ENCODE data around the gene TMEM217.

Gene TMEM217

GRCh38 chr6:37210313-37210968 is 47.5 kb downstream of the TMEM217 start (continued):
- TF ChIP-seq ZNF394 (tag by site-specific recombination; IDR thresholded peaks at IDR 0.05; ENCODE audit: borderline replicate concordance), result 0 out of 2 replicates have a peak, but pooled peaks have one; percentile 16
- TF ChIP-seq ZNF350 (tag by site-specific recombination; IDR thresholded peaks at IDR 0.05), result no peak
- peak; percentile 85; the same call in 1 of the 2 replicates for TF ChIP-seq ZSCAN30 (tag by site-specific recombination; IDR thresholded peaks at IDR 0.05)
- no peak for TF ChIP-seq ZNF843 (tag by site-specific recombination; IDR thresholded peaks at IDR 0.05)
- TF ChIP-seq ZNF132 (tag by site-specific recombination; IDR thresholded peaks at IDR 0.05; ENCODE audit: borderline replicate concordance), result no peak
- peak; percentile 59; the same call in 1 of the 2 replicates for TF ChIP-seq ZNF2 (tag by site-specific recombination; IDR thresholded peaks at IDR 0.05)
- TF ChIP-seq ZNF335 (tag by site-specific recombination; conservative IDR thresholded peaks at IDR 0.05), result peak; percentile 32; the same call in 1 of the 2 replicates
- no peak for TF ChIP-seq ZNF202 (tag by site-specific recombination; IDR thresholded peaks at IDR 0.05; ENCODE audit: borderline replicate concordance)

DNA sequence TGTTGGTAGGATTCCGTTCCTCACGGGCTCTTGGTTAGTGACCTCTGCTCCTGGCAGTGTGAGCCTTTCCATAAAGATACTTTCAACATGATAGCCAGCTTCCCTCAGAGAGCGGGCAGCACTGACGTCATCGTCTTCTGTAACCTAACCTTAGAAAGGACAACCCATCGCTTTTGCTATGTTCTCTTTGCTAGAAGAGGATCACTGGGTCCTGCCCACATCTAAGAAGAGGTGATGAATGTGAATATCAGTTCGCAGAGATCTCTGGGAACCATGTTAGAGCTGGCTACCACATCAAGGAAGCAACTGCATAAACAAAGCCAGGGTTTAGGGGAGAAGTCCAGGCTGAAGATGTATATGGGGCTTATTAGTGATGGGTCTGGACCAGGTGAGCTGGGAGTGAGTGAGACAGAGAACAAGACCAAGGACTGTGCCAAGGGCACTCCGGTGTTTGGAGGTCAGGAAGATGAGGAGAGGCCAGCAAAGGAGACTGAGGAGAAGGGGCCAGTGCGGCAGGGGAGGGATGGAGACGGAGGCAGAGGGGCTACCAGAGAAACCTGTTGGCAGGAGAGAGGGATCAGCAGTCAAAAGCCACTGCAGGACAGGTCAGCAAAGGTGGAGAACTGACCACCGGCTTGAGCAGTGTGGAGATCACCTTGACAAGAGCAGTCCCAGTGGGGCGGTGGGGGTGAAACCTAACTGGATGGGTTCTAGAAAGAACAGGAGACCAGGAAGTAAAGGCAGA is 48.3 kb downstream of the TMEM217 start:
- Histone ChIP-seq H3K9me3 (ENCODE audit: control insufficient read depth, insufficient read depth, low read depth, low read length) (no peaks in the 10 kb centered on the region), H3K36me3 (ENCODE audit: control insufficient read depth in 2 of 2, insufficient read depth in 1 of 2, low read length in 2 of 2) (no peaks in the 10 kb centered on the region), H3K4me3 (ENCODE audit: low read depth, low read length) (no peak overlapping the region), H3K27ac (ENCODE audit: extremely low read depth, low read depth, low read length) (no peak overlapping the region), H3K4me1 (ENCODE audit: control insufficient read depth, insufficient read depth, low read length) (no peaks in the 10 kb centered on the region)
- ChIA-PET CTCF (interaction anchor here (0.6 to 17.8 kb wide), 84 partner anchors 11 to 856 kb away, joined by 3 to 845 read pairs (median 4); partner anchors contain the start of genes C6orf89, PIM1, TBC1D22B and TMEM217), POLR2A (interaction anchor here (0.6 to 2.8 kb wide), 14 partner anchors 33 to 335 kb away, joined by 3 to 13 read pairs (median 4); partner anchors contain the start of genes MTCH1, PIM1, PPIL1 and TBC1D22B)
- TF ChIP-seq ZNF473 (tag by site-specific recombination; IDR thresholded peaks at IDR 0.05) (no peak), SCRT2 (tag by site-specific recombination; IDR thresholded peaks at IDR 0.05) (peak; percentile 48; the same call in 1 of the 2 replicates), ZBTB11 (tag by site-specific recombination; conservative IDR thresholded peaks at IDR 0.05; ENCODE audit: low read depth) (no peak), ZNF211 (tag by site-specific recombination; IDR thresholded peaks at IDR 0.05; ENCODE audit: low read depth) (no peak), ZIC2 (tag by site-specific recombination; IDR thresholded peaks at IDR 0.05) (no peak)

DNA sequence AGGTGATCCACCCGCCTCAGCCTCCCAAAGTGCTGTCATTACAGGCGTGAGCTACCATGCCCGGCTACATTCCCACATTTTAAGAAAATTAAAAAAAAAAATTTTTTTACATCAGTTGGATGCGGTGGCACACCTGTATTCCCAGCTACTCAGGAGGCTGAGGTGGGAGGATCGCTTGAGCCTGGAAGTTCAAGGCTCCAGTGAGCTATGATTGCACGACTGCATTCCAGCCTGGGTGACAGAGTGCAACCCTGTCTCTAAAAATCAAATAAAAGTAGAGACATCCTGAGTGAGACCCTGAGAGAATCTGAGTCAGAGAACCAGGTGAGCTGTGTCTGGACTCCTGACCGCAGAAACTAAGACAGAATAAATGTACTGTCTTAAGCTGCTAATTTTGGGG is 49.2 kb downstream of the TMEM217 start:
- POLR2A ChIA-PET, result interaction anchor here (0.6 to 1.0 kb wide), 2 partner anchors 32 to 141 kb away, joined by 3 read pairs; no protein-coding TSS in a partner anchor
- H3K4me1 ChIP-seq (ENCODE audit: control insufficient read depth, insufficient read depth, low read length), result no peaks in the 10 kb centered on the region; the same call in 1 of the 2 replicates
- H3K27ac ChIP-seq (ENCODE audit: extremely low read depth, low read depth, low read length), result no peak overlapping the region
- CTCF ChIA-PET, result interaction anchor here (0.6 to 17.8 kb wide), 41 partner anchors 10 to 1616 kb away, joined by 3 to 845 read pairs (median 4); partner anchors contain the start of genes C6orf89, PIM1, TBC1D22B and TMEM217
- H3K4me3 ChIP-seq (ENCODE audit: low read depth, low read length), result no peak overlapping the region
- no peaks in the 10 kb centered on the region for H3K36me3 ChIP-seq (ENCODE audit: control insufficient read depth in 2 of 2, insufficient read depth in 1 of 2, low read length in 2 of 2)
- no peaks in the 10 kb centered on the region for H3K9me3 ChIP-seq (ENCODE audit: control insufficient read depth, insufficient read depth, low read depth, low read length)
- TF ChIP-seq KLF9 (tag by site-specific recombination; IDR thresholded peaks at IDR 0.05; ENCODE audit: low read depth), result no peak
- TF ChIP-seq ZNF488 (tag by site-specific recombination; IDR thresholded peaks at IDR 0.05), result no peak
- no peak for TF ChIP-seq SP7 (tag by site-specific recombination; IDR thresholded peaks at IDR 0.05)
- no peak for TF ChIP-seq ZNF549 (tag by site-specific recombination; IDR thresholded peaks at IDR 0.05)
- TF ChIP-seq ZNF311 (tag by site-specific recombination; IDR thresholded peaks at IDR 0.05; ENCODE audit: borderline replicate concordance), result no peak
- no peak for TF ChIP-seq SCRT1 (tag by site-specific recombination; IDR thresholded peaks at IDR 0.05; ENCODE audit: borderline replicate concordance)
- TF ChIP-seq ZNF677 (tag by site-specific recombination; IDR thresholded peaks at IDR 0.05), result no peak
- TF ChIP-seq ZNF561 (tag by site-specific recombination; IDR thresholded peaks at IDR 0.05; ENCODE audit: borderline replicate concordance), result no peak
- no peak for TF ChIP-seq ZNF423 (tag by site-specific recombination; IDR thresholded peaks at IDR 0.05)
- no peak for TF ChIP-seq ZSCAN18 (tag by site-specific recombination; IDR thresholded peaks at IDR 0.05)
